Germinal center (tissue), 1 donor: ENCODE results near the gene LARP4.
"Not testable (repeated sequence)": the region's sequence is repeated elsewhere in the genome, so short reads cannot be mapped to it uniquely, and the experiment has no call there.

Source experiments
- DNase-seq: peaks from one replicate; pipeline ENCODE4 v3.0.0; 2012; ENCODE audit warnings: mixed read lengths, low spot score

LARP4 gene

DNA sequence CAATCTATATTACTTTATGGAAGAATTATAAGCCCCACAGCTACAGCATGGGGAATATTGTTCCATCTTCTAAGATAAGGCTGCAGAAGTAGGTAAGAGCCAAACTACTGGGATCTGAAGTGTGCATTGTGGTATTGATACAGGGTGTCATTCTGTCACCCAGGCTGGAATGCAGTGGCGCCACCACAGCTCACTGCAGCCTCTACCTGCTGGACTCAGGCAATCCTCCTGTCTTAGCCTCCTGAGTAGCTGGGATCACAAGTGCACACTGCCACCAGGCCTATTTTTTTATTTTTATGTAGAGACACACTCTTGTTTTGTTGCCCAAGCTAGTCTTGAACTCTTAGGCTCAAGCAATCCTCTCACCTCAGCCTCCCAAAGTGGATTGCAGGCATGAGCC lies 82.8 kb downstream of the LARP4 start:
- no peak for DNase-seq

DNA sequence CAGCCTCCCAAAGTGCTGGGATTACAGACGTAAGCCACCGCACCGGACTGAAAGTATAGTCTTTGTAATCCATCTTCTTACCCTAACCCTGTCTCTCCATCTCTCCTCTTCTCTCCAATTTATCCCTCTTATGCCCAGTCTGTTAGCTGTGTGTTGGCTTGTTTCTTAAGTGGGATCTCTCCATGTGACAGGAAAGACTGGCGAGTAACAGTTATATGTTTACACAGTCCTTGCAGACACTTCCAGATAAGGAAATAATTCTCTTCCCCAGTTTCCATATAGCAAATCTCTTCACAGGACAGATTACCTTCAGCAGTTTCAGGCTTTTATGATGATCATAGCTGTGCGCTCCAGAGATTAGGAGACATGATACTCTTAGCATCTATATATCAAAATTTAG lies 88.1 kb downstream of the LARP4 start:
- no peak for DNase-seq

DNA sequence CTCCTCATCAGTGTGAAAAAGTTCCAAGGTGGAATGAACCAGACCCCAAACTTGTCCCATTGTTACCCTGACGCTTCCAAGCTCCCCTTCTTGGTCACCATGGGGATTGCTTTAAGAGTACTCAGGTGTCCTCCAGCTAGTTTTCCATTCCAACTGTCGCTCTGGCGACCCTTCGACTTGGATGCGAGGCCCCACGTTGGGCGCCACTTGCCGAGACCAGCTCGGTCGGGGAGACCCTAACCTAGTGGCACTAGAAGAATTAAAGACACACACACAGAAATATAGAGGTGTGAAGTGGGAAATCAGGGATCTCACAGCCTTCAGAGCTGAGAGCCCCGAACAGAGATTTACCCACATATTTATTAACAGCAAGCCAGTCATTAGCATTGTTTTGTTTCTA lies 97.4 kb downstream of the LARP4 start:
- DNase-seq, result not testable (repeated sequence)

DNA sequence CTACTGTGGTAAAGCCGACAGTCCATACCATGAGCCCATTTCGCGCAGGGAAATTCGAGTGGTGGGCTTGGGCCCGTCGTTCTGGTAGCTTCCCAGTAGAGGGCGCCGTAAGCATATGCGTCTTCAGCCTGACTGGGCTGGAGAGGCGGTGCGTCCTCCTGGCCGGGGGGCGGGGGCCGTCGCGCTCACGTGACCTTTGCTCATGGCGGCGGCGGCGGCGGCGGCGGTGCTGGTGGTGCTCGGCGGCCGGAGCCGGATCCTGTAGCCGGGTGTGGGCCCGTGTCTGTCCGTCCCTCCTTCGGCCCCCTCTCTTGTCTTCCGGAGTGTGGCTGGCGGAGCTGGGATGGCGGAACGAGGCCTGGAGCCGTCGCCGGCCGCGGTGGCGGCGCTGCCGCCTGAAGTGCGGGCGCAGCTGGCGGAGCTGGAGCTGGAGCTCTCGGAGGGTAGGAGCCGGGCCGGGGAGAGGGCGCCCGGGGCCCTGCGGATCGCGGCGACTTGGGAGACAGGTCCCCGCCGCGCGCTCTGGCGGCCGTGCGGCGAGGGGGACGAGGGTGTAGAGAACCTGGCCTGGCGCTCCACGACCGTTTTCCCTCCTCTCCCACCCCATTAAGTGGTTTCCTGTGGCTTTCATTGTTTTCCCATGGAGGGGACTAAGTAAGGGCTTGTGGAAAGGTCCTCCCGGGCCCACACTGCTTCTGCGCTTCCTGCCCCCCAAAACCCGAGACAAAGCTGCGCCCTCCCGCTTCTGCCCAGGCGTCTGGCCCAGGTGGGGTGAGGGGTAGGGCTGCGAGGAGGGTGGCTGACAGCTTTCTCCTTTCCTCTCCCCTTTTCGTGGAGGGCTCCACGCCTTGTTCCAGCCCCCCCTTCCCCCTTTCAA lies 104.4 kb downstream of the LARP4 start, which contains the start of gene DIP2B:
TSS of gene DIP2B (plus strand) at position 188 of the 877 bp plus-strand sequence. CDS start at position 344, 156 bp downstream.
- DNase-seq, result peak; percentile 91

DNA sequence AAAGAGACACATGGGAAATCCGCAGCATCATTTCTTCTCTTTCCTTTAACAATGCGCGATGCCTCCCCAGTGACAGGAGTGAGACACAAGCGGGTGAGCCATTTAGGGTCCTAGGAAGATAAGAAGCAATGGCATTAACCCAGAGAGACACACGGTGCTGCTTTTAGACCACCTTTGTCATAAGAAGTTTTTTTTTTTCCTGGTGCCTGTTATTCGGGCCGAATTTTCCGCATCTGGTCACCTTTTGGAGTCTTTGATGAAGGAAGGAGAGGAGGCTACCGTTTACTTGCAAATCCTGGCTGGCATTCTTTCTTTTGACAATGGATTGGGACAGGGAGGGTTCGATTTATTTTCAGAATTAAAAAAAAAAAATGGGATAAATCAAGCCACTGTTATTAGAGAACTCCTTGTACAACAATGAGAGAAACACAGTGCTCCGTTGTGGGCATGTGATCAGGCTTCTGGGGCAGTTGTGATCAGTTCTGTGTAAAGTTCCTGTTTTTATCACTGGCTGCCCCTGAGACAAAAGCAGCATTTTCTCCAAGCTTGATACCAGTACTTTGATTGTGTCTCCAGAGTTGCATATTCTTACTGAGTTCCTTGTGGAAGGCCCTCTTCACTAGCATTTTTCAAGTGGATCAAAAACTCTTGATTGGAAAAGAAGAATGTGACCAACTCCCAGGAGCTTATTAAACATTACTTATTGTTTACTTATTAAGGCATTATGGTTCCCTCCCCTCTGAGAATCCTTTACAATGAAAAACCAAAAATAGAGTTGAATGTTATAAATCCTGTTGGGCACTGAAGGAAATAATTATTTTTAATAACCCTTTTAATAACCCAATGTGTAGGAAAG lies 105.2 kb downstream of the LARP4 start:
- peak; percentile 32 for DNase-seq

DNA sequence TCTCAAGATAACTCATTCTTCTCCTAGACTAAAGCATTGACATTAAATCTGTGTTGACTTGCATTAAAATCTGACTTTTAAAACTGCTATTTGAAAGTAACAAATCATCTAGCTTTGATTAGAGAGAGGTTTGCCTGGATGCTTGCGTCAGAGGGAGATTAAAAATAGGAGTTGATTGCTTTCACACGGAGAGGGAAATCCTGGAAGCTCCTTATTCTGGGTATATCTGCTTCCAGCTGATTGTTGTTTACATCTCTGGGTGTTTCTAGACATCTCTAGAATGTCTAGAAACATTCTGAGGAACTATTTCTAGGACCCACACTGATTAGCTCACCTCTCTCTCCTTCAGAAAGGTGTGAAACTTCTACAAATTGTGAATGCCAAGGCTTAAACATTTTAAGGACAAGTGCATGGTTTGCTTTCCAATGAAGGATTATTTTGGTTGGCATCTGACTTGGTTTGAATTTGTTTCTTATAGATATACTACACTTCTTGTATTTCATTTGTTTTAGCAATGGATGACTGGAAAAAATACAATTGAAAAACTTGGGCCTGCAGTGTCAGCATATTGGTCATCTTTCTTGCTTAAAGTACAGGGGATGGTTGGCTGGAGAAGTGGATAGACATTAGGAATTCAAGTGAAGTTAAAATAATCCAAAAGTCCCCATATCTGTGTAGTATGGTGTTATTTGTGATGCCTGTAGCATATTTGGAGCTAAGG lies 106.2 kb downstream of the LARP4 start:
- no peak for DNase-seq

DNA sequence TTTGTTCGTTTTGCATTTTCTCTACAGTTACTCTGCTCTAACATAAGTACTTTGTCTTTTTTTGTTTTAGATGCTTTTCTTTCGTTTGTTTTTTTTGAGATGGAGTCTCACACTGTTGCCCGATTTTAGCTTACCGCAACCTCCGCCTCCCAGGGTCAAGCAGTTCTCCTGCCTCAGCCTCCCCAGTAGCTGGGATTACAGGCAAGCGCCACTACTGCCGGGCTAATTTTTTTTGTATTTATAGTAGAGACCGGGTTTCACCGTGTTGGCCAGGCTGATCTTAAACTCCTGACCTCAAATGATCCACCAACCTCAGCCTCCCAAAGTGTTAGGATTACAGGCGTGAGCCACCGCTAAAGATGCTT lies 106.8 kb downstream of the LARP4 start:
- no peak for DNase-seq

DNA sequence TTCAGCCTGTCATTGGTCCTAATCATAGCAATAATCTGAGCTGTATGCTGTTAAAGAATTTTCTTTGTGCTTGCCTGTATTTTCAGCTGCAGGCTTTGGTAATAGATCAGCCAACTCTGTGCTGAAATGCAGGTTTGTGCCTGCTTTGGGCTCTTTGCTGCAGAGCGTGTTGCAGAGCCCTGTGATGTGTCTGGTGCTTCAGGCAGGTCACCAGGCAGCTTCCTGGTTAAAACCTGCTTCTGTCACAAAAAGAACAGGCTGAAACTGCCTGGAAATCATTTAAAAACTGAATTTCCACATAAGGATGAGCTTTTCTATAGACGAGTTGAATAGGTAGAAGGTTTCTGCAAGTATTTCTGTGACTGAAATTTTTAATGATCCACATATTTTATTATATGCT lies 107.2 kb downstream of the LARP4 start:
- no peak for DNase-seq

DNA sequence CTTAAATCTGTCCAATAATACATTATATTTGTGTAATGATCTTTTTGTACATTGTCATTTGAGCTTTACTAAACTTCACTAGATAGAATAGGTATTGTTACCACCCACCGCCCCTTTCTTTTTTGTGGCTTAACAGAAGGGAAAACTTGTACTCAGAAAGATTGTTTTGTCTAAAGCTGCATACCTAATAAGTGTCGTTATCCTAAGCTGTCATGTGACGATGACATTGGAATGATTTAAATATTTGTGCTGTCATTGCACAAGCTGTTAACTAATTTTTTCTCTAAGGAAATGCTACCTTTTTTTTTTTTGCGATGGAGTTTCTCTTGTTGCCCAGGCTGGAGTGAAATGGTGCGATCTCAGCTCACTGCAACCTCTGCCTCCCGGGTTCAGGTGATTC lies 107.7 kb downstream of the LARP4 start:
- no peak for DNase-seq

DNA sequence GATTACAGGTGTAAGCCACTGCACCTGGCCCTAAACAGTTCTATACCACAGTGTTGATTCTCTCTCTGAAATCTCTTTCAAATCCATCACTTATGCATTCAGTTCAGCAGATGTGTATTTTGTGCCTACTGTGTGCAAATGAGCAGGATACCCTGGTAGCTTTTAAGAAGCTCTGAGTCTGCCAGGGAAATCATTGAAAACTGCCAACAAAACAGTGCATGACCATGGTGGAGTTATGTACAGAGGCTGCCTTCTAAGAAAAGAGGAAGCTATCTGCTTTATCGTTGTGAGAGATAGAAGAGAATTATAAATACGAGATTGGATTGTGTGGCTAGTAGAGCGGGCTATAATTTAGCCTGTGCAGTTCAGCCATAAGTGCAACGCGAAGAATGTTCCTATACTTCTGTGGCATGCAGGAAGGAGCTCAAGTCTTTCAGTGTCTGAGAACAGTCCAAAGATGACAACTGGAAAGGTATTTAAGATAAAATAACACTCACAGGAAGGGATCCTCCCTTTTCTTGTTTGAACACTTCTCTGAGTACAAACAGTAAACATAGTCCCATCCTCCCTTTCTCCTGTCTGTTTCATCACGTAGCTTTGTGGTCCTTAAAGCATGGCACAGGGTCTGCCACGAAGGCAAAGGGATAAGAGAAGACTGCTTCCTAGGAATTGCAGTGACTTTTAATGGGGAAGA lies 108.4 kb downstream of the LARP4 start:
- no peak for DNase-seq

DNA sequence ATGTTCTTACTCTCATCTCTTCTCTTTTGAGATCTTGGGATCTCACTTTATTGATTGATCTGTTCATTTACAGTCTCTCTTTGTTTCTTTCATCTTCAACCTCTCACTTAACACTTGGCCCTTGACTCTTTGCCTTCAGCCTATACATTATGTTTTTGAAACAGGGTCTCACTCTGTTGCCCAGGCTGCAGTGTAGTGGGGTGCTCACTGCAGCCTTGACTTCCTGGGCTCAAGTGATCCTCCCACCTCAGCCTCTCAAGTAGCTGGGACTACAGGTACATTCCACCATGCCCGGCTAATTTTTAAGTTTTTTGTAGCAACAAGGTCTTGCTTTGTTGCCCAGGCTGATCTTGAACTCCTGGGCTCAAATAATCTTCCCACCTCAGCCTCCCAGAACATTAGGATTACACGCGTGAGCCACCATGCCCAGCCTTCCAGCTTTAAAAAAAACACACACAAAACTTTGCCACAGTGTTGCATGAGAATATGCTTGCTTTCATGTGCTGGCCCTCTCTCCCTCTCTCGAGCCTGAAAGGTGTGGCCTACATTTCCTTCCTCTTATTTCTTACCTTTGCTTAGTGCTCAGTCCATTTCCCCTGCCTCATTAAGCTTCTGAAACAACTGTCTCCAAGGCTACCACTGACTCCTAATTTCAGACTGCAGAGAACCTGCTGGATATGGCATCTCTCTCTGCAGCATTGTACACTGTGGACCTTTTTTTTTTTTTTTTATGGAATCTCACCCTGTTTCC lies 114.0 kb downstream of the LARP4 start:
- no peak for DNase-seq

DNA sequence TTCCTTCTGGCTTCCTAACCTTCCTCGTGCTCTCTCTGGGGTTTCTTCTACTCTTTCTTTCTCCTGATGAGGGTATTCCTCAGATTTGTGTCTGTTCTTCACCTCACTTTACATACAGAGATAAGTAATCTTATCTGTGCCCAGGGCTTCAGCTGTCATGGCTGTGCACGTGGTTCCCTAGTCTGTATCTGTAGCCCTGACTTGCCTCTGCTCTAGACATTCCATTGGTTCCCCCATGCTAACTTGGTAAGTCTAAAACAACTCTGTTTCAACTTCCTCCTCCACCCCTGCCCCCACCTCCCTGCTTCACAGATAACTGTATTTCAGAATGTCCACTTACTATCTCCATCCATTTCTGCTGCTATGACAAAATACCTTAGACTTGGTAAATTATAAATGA lies 114.9 kb downstream of the LARP4 start:
- no peak for DNase-seq

DNA sequence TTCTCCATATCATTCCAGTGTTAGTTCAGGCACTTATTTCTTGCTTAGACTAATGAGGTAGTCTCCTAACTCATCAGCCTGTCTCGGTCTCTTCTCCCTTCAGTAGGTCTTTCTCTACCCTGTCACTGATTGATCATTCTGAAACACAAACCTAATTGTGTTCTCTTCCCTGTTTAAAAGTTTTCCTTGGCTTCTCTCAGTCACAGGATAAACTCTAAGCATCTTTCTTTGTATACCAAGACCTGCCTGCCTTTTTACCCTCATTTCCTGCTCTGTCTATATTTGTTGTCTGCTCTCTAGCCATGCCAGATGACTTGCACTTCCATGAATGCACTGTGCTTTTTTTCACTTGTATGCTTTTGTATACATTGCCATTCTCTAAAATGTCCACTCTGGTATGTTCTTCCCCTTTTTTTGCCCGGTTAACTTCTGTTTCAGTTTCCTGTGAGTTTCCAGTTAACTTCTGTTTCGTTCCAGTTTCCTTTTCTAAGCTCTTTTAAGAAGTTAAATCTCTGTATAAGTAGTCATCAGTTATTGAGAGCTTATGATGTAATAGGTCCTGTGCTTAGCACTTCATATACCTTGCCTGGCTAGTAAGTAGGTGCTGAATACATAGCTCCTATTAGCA lies 116.8 kb downstream of the LARP4 start:
- DNase-seq, result peak; percentile 63

DNA sequence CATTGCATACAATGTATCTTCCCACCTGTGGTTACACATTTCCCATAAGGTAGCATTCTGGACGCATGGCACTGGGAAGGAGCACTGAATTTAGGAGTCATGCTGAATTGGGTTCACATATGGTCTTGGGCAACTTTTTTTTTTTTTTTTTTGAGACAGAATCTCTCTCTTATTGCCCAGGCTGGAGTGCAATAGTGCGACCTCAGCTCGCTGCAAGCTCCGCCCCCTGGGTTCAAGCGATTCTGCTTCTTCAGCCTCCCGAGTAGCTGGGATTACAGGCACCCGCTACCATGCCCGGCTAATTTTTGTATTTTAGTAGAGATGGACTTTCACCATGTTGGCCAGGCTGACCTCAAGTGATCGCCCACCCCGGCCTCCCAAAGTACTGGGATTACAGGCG lies 117.4 kb downstream of the LARP4 start:
- DNase-seq, result no peak

DNA sequence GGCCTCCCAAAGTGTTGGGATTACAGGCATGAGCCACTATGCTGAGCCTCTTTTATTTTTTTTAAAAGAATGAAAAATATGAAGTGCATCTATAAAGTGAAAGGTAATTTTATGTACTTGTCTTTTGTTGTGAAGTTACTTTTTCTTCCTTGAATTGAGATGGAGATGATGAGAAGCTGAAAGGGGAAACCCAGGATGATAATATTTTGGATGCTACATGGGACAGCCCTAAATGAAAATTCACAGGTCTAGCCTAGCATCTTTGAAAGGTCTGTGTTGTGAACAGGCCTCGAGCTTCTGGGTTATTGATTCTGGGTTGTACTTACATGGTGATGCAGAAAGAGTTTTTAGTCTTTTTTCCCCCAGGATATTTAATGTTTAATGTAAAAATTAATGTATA lies 118.7 kb downstream of the LARP4 start:
- DNase-seq, result no peak

DNA sequence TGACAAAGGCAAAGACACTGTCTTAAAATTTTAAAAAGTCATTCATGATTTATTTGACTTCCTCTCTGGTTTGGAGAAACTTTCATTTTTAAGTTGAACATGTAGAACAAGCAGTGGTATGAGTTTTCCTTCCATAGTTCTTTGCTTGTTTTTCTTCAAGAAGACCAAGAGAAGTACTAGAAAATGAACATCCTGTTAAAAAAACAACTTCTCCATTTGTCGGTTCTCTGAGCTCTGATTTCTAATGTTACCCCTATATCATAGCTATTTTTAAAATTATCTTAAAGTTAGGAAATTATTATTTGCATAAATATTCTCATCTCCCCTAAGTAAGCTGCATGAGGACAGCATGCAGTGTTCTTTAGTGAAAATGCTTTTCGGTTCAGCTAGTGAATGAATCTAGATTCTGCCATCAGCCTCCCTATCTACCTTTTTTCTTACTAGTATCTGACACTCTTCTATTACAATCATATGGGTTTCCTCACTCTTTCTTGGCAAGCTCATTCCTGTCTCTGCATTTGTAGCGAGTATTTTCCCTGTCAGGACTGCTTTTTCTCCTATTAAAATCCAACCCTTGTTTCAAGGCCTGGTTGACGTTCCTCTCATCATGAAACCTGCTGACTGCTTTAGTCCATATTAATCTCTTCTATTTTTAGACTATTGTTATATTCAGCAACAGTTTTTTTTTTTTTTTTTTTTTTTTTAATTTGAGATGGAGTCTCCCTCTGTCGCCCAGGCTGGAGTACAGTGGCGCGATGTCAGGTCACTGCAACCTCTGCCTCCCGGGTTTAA lies 119.9 kb downstream of the LARP4 start:
- DNase-seq, result peak; percentile 38

DNA sequence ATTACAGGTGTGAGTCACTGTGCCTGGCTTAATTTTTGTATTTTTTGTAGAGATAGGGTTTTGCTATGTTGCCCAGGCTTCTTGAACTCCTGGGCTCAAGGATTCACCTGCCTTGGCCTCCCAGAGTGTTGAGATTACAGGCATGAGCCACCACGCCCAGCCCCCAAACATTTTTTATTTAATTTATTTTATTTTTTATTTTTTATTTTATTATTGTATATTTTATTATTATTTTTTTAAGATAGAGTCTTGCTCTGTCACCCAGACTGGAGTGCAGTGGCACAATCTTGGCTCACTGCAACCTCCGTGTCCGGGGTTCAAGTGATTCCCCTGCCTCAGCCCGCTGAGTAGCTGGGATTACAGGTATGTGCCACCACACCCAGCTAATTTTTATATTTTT lies 121.1 kb downstream of the LARP4 start:
- DNase-seq, result not testable (repeated sequence)

DNA sequence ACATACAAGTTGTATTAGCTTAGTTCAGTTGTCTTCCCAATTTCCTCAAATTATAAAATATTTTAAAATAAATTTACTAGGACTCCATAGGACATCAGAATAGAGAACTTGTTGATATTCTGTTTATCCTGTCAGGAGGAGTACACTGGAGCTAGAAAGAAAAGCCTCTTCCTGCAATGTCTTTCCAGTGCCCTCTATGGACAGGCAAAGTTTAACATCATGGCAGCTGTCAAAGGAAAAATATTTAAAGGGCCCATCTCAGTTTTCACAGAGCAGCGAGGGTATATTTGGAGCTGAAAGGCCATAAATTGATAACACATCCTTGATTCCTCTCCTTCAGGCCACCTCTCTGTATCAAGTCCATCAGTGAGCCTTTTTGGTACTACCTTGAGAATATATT lies 123.1 kb downstream of the LARP4 start:
- DNase-seq, result no peak

DNA sequence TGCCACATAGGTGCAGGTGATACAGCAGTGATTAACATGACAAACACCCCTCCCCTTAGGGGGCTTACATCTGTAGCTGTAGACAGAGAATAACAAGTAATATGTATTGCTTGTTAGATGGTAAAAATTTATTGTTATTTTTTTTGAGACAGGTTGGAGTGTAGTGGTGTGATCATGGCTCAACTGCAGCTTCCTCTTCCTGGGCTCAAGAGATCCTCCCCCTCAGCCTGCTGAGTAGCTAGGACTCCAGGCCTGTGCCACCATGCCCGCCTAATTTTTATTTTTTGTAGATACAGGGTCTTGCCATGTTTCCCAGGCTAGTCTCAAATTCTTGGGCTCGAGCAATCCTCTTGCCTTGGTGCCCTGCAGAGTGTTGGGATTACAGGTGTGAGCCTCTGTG lies 123.9 kb downstream of the LARP4 start:
- no peak for DNase-seq

DNA sequence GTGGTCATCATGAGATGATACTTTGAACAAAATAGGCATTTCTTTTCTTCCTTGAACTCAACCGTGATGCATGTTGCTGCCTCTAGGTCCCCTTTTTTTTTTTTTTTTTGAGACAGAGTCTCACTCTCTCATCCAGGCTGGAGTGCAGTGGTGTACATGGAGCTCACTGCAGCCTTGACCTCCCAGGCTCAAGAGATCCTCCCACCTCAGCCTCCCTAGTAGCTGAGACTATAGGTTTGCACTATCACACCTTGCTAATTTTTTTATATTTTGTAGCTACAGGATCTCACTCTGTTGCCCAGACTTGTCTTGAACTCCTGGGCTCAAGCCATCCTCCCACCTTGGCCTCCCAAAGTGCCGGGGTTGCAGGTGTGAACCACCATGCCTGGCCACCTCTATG lies 124.7 kb downstream of the LARP4 start:
- DNase-seq, result no peak
